OCI-LY1 (cell line): ENCODE results near the gene EIF4EBP2.
A peak's percentile ranks its signal among the peaks of the same experiment; 100 is the strongest.

Experiments
- H2AFZ ChIP-seq: fragments of 200-600 bp; sonication (generic), shearing (Covaris generic); 2 replicates; pipeline ENCODE4 v1.6.0; 2014; ENCODE audit warnings: antibody characterized with exemption, mild to moderate bottlenecking, low read length
- H3F3A ChIP-seq: fragments of 200-600 bp; sonication (generic), shearing (Covaris generic); 2 replicates; pipeline ENCODE4 v1.6.0; 2014; ENCODE audit warnings: mild to moderate bottlenecking, antibody characterized with exemption, low read length, moderate library complexity; ENCODE audit not compliant: insufficient read depth
- H3K27ac ChIP-seq: fragments of 200-600 bp; sonication (generic); 2 replicates; pipeline ENCODE4 v1.5.1; 2014; ENCODE audit warnings: low read length, mixed run types, mild to moderate bottlenecking, low read depth; ENCODE audit not compliant: poor library complexity, severe bottlenecking
- H3K27me3 ChIP-seq: fragments of 200-600 bp; sonication (generic); 2 replicates; pipeline ENCODE4 v1.6.0; 2014; ENCODE audit warnings: antibody characterized with exemption, mild to moderate bottlenecking, low read length, moderate library complexity; ENCODE audit not compliant: insufficient read depth
- H3K36me3 ChIP-seq: fragments of 200-600 bp; sonication (generic); 2 replicates; pipeline ENCODE4 v1.6.1; 2014; ENCODE audit warnings: mild to moderate bottlenecking, antibody characterized with exemption, low read length, moderate library complexity, mixed read lengths; ENCODE audit not compliant: insufficient read depth
- H3K4me1 ChIP-seq: fragments of 200-600 bp; sonication (generic); 2 replicates; pipeline ENCODE4 v1.5.1; 2014; ENCODE audit warnings: mild to moderate bottlenecking, low read length, moderate library complexity; ENCODE audit not compliant: insufficient read depth, severe bottlenecking
- H3K4me2 ChIP-seq: fragments of 200-600 bp; sonication (generic), shearing (Covaris generic); 2 replicates; pipeline ENCODE4 v1.6.1; 2014; ENCODE audit warnings: low read length
- H3K4me3 ChIP-seq: fragments of 200-600 bp; sonication (generic); 2 replicates; pipeline ENCODE4 v1.5.1; 2014; ENCODE audit warnings: low read length, low read depth, mild to moderate bottlenecking, mixed read lengths; ENCODE audit not compliant: poor library complexity, severe bottlenecking
- H3K79me2 ChIP-seq: fragments of 200-600 bp; shearing (Covaris generic); 2 replicates; pipeline ENCODE4 v1.6.1; 2016; ENCODE audit warnings: mixed run types, low read length, mixed read lengths; ENCODE audit not compliant: insufficient read depth
- H3K9ac ChIP-seq: fragments of 200-600 bp; sonication (generic), shearing (Covaris generic); 2 replicates; pipeline ENCODE4 v1.6.1; 2014; ENCODE audit warnings: mild to moderate bottlenecking, low read length, mixed read lengths
- H3K9me2 ChIP-seq: fragments of 200-600 bp; sonication (generic), shearing (Covaris generic); 2 replicates; pipeline ENCODE4 v1.6.1; 2014; ENCODE audit warnings: low read depth, mild to moderate bottlenecking, low read length, mixed read lengths
- H3K9me3 ChIP-seq: fragments of 200-600 bp; shearing (Covaris generic); 2 replicates; pipeline ENCODE4 v1.6.1; 2014; ENCODE audit warnings: low read length, mixed read lengths
- H4K20me1 ChIP-seq: fragments of 200-600 bp; sonication (generic), shearing (Covaris generic); 2 replicates; pipeline ENCODE4 v1.6.0; 2016; ENCODE audit warnings: mild to moderate bottlenecking, low read length; ENCODE audit not compliant: insufficient read depth
- EZH2 ChIP-seq: fragments of 200-600 bp; sonication (generic), shearing (Covaris generic); IDR thresholded peaks from 2 replicates; pipeline ENCODE4 v1.8.0; 2017; ENCODE audit warnings: borderline replicate concordance, mixed run types, mild to moderate bottlenecking, antibody characterized with exemption, low read length, moderate library complexity, mixed read lengths
- TF ChIP-seq, protein P1 (sequence below): fragments of 200-600 bp; sonication (generic), shearing (Covaris generic); IDR thresholded peaks from 2 replicates; pipeline ENCODE4 v1.5.1; 2017; ENCODE audit warnings: mild to moderate bottlenecking, antibody characterized with exemption, low read length, moderate library complexity, mixed read lengths

The EIF4EBP2 gene

DNA sequence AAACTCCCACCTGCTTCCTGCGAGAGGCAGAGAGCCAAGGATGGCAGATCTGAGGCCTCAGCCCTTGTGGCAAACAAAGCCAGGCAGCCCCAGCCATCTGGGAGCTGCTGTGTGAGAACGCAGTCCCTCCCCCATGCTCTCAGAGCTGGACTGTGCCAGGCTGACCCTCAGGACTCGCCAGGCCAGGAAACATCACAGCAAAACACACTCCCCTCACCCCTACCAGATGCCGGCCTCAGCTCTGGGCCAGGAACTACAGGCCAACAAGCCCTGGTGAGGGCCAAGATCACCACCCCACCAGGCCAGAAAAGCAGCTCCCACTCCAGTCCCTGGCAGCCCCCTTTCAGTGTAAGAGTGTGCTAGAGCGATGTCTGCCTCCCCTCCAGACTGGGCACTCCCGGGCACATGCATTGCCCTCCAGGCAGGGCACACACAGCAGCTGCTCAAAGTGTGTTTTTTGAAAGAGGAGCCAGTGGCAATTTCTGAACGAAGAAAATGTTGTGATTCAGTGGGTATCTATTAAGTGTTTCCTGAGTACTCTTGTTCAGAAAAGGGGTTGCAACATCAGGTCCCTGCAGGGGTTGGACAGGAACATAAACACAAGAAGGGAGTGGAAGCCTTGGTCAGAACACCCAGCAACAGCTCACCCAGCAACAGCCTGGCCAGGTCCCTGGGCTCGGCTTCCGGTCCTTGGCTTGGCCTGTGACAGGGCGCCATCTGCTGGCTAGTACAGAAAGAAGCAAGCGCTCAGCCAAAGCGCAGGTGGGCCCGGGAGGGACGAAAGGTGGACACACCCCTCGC lies 39.8 kb upstream of the EIF4EBP2 start:
- Histone ChIP-seq H3K9ac (peak overlapping the region; percentile 24; the same call in 1 of the 2 replicates), H4K20me1 (no peaks in the 10 kb centered on the region), H3K79me2 (no peaks in the 10 kb centered on the region), H3K27me3 (no peaks in the 10 kb centered on the region), H3K4me3 (no peak overlapping the region), H3F3A (no peaks in the 10 kb centered on the region), H3K9me2 (no peaks in the 10 kb centered on the region), H3K4me1 (peaks cover 10% of the 10 kb centered on the region), H3K4me2 (peak overlapping the region; percentile 11; the same call in 1 of the 2 replicates), H3K36me3 (no peaks in the 10 kb centered on the region), H3K9me3 (no peaks in the 10 kb centered on the region), H2AFZ (peak overlapping the region; percentile 78), H3K27ac (no peak overlapping the region)
- TF ChIP-seq, protein P1, sequence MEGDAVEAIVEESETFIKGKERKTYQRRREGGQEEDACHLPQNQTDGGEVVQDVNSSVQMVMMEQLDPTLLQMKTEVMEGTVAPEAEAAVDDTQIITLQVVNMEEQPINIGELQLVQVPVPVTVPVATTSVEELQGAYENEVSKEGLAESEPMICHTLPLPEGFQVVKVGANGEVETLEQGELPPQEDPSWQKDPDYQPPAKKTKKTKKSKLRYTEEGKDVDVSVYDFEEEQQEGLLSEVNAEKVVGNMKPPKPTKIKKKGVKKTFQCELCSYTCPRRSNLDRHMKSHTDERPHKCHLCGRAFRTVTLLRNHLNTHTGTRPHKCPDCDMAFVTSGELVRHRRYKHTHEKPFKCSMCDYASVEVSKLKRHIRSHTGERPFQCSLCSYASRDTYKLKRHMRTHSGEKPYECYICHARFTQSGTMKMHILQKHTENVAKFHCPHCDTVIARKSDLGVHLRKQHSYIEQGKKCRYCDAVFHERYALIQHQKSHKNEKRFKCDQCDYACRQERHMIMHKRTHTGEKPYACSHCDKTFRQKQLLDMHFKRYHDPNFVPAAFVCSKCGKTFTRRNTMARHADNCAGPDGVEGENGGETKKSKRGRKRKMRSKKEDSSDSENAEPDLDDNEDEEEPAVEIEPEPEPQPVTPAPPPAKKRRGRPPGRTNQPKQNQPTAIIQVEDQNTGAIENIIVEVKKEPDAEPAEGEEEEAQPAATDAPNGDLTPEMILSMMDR = peak; percentile 90
- TF ChIP-seq EZH2 = no peak

DNA sequence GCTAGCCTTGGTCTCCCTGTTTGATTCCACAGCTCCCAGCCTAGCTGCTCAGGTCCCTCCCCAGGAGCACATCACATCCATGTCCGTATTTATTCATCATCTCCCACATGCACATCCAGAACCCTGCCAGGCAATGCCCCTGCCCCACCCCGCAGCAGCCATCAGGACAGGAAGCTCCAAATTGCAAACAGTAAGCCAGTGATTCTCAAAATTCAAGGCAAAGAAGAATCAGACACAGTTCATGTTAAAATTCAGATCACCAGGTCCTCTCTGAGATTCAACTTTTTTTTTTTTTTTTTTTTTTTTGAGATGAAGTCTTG lies 39.2 kb upstream of the EIF4EBP2 start:
- Histone ChIP-seq H3K36me3 (no peaks in the 10 kb centered on the region), H3K4me2 (no peak overlapping the region), H3K9me2 (no peaks in the 10 kb centered on the region), H3K4me1 (peaks cover 10% of the 10 kb centered on the region), H3K9me3 (no peaks in the 10 kb centered on the region), H3K79me2 (no peaks in the 10 kb centered on the region), H2AFZ (no peak overlapping the region), H4K20me1 (no peaks in the 10 kb centered on the region), H3K4me3 (no peak overlapping the region), H3K27ac (no peak overlapping the region), H3K9ac (no peak overlapping the region), H3F3A (no peaks in the 10 kb centered on the region), H3K27me3 (no peaks in the 10 kb centered on the region)
- no peak for TF ChIP-seq EZH2
- TF ChIP-seq, protein P1 = no peak

DNA sequence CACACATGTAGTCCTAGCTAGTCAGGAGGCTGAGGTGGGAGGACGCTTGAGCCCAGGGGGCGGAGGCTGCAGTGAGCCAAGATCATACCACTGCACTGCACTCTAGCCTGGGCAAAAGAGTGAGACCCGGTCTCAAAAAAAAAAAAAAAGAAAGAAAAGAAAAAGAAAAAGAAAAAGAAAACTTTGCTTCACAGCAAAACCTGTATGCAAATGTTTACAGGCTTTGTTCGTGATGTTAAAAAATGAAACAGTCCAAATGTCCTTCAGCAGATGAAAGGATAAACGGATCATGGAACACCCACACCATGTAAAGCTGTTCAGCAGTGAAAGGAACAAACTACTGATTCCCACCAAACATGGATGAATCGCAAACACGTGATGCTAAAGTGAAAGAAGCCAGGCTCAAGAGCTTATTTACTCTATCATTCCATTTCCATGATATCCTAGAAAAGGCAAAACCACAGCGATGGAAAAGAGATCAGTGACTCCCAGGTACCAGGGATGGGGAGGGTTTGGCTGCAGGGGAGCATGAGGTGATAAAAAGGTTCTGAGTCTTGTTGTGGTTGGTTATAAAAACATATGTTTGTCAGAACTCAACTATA lies 36.6 kb upstream of the EIF4EBP2 start:
- no peaks in the 10 kb centered on the region for H3K27me3 ChIP-seq
- no peak overlapping the region for H3K4me3 ChIP-seq
- no peak overlapping the region for H3K27ac ChIP-seq
- no peak overlapping the region for H3K9ac ChIP-seq
- H3F3A ChIP-seq = no peaks in the 10 kb centered on the region
- no peaks in the 10 kb centered on the region for H4K20me1 ChIP-seq
- no peak overlapping the region for H2AFZ ChIP-seq
- H3K9me2 ChIP-seq = no peaks in the 10 kb centered on the region
- TF ChIP-seq, protein P1 = no peak
- no peak for TF ChIP-seq EZH2
- H3K36me3 ChIP-seq = no peaks in the 10 kb centered on the region
- no peak overlapping the region for H3K4me2 ChIP-seq
- H3K9me3 ChIP-seq = no peaks in the 10 kb centered on the region
- H3K4me1 ChIP-seq = peaks cover 10% of the 10 kb centered on the region
- H3K79me2 ChIP-seq = no peaks in the 10 kb centered on the region
